H1 (cell line): Measurements from ENCODE around the gene PRODH.
"Not testable (repeated sequence)": the region's sequence is repeated elsewhere in the genome, so short reads cannot be mapped to it uniquely, and the experiment has no call there.

Experiments
- EP300 ChIP-seq, 2 experiments: IDR thresholded peaks; 1 replicate in 1 of 2; 2 replicates in 1 of 2; pipeline ENCODE4 v1.6.1; 2011 to 2012; ENCODE audit warnings: low read depth in 2 of 2, low read length in 2 of 2, mild to moderate bottlenecking in 2 of 2, borderline replicate concordance in 1 of 2, inconsistent platforms in 1 of 2, moderate library complexity in 1 of 2
- EZH2 ChIP-seq: fragments of 200-600 bp; sonication (generic); IDR thresholded peaks from 2 replicates; pipeline ENCODE4 v1.7.1; 2012; ENCODE audit warnings: low read depth, mild to moderate bottlenecking, moderate library complexity, low read length, inconsistent platforms; ENCODE audit not compliant: severe bottlenecking
- GTF2F1 ChIP-seq: IDR thresholded peaks from 2 replicates; pipeline ENCODE4 v1.6.1; 2012; ENCODE audit warnings: low read depth, low read length, improper control_type of control experiment, borderline replicate concordance
- HDAC2 ChIP-seq, 2 experiments: fragments of 300-600 bp in 1 of 2; sonication (generic) in 1 of 2; IDR thresholded peaks; 2 replicates each; pipeline ENCODE4 v1.6.1; 2011 to 2012; ENCODE audit warnings: low read depth in 2 of 2, low read length in 2 of 2, mild to moderate bottlenecking in 2 of 2, moderate library complexity in 2 of 2, borderline replicate concordance in 1 of 2, inconsistent platforms in 1 of 2
- POLR2AphosphoS5 ChIP-seq: IDR thresholded peaks from 2 replicates; pipeline ENCODE4 v1.6.1; 2011; ENCODE audit warnings: low read depth, low read length
- RXRA ChIP-seq: IDR thresholded peaks from 2 replicates; pipeline ENCODE4 v1.6.1; 2011; ENCODE audit warnings: low read depth, mild to moderate bottlenecking, low read length, moderate library complexity; ENCODE audit not compliant: insufficient read depth
- TF ChIP-seq, protein P1 (sequence below), 3 experiments: IDR thresholded peaks; 1 replicate in 2 of 3; 2 replicates in 1 of 3; pipeline versions ENCODE4 v1.5.1 to v1.6.1; 2011; ENCODE audit warnings: low read length in 3 of 3, mild to moderate bottlenecking in 3 of 3, inconsistent platforms in 2 of 3, low read depth in 1 of 3, moderate library complexity in 1 of 3; ENCODE audit not compliant: insufficient read depth in 1 of 3; ENCODE audit errors: control extremely low read depth in 1 of 3
- TF ChIP-seq, protein P2 (sequence below): IDR thresholded peaks from 2 replicates; pipeline ENCODE4 v1.6.1; 2012; ENCODE audit warnings: inconsistent platforms

DNA sequence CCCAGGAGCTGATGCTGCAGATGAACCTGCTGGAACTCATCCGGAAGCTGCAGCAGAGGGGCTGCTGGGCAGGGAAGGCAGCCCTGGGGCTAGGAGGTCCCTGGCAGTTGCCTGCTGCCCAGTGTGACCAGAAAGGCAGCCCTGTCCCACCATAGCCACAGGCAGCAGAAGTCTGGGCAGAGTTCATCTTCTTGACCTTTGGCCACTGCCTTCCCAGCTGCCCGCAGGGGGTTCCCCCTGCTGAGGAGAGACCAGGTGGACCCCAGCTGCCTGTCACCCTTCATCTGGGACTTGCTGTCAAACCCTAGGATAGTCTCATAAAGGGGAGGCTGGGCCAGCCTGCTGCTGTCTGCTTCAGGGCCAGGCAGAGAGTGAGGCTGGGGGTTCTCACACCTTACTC is 24.6 kb downstream of the PRODH start:
- not testable (repeated sequence) for TF ChIP-seq GTF2F1; POLR2AphosphoS5; EP300 (IDR thresholded peaks at IDR 0.05; ENCODE audit: borderline replicate concordance in 1 of 2, low read depth in 2 of 2, low read length in 2 of 2); HDAC2 (IDR thresholded peaks at IDR 0.05; ENCODE audit: borderline replicate concordance in 1 of 2, low read depth in 2 of 2, low read length in 2 of 2); RXRA; EZH2
- TF ChIP-seq, protein P1, sequence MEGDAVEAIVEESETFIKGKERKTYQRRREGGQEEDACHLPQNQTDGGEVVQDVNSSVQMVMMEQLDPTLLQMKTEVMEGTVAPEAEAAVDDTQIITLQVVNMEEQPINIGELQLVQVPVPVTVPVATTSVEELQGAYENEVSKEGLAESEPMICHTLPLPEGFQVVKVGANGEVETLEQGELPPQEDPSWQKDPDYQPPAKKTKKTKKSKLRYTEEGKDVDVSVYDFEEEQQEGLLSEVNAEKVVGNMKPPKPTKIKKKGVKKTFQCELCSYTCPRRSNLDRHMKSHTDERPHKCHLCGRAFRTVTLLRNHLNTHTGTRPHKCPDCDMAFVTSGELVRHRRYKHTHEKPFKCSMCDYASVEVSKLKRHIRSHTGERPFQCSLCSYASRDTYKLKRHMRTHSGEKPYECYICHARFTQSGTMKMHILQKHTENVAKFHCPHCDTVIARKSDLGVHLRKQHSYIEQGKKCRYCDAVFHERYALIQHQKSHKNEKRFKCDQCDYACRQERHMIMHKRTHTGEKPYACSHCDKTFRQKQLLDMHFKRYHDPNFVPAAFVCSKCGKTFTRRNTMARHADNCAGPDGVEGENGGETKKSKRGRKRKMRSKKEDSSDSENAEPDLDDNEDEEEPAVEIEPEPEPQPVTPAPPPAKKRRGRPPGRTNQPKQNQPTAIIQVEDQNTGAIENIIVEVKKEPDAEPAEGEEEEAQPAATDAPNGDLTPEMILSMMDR (IDR thresholded peaks at IDR 0.05; ENCODE audit: control extremely low read depth in 1 of 3, insufficient read depth in 1 of 3, low read depth in 1 of 3, low read length in 3 of 3), result not testable (repeated sequence)
- TF ChIP-seq, protein P2, sequence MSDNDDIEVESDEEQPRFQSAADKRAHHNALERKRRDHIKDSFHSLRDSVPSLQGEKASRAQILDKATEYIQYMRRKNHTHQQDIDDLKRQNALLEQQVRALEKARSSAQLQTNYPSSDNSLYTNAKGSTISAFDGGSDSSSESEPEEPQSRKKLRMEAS, result not testable (repeated sequence)
